A549 treated with AZD9567 at 1 μM for 4 hours (cell line): ENCODE measurements around the gene LGMN. TPM values are rescaled to one million over a fixed set of nuclear protein-coding genes. Genes with fewer than 3 reads are reported as not detected.

Experiments used
- total RNA-seq: library from RNA; stranded (reverse); fragments of 200-300 nt; extraction: Qiagen RNA extraction; gene quantifications from 5 replicates; pipeline ENCODE4 v1.2.3, GENCODE V29; 2022; ENCODE audit not compliant: insufficient read depth

Gene LGMN
- 57.7 to 64.6 TPM (median 60.8 TPM) in 5 replicates for total RNA-seq

DNA sequence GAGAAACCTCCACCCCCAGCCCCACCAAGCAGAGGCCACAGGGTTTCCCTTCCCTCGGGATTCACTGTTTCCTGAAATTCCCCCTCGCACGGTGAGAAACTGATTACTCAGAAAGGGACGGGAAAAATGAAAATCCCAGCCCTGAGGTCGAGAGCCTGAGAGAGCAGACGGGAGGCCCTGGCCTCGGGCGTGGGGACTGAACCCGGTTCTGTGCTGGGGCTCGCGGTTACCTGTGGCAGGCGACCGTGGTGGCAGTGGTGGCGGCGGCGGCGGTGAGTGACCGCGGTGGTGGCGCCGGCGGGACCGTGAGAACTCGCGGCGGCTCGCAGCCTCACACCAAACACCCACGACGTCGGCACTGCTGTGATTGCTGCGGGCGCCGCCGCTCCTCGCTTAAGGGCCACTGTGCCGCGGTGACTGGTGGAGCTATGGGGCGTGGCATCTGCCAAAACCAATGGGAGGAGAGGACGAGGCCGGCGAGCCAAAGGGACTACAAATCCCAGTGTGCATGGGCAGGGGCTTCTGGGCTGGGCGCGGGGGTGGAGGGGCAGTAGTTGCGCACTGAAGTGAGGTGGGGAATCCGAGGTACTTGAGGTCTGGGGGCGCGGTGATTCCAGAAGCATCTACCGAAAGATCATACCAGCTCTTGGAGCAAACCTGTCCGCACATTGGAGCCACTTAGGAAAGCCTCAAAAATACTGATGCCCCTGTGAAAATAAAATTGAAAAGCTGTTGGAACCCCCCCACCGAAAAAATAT lies at the start of gene LGMN:
LGMN (minus strand) TSS at position 369 of the 758 bp plus-strand sequence. CDS start 15,841 bp downstream, outside the sequence.

DNA sequence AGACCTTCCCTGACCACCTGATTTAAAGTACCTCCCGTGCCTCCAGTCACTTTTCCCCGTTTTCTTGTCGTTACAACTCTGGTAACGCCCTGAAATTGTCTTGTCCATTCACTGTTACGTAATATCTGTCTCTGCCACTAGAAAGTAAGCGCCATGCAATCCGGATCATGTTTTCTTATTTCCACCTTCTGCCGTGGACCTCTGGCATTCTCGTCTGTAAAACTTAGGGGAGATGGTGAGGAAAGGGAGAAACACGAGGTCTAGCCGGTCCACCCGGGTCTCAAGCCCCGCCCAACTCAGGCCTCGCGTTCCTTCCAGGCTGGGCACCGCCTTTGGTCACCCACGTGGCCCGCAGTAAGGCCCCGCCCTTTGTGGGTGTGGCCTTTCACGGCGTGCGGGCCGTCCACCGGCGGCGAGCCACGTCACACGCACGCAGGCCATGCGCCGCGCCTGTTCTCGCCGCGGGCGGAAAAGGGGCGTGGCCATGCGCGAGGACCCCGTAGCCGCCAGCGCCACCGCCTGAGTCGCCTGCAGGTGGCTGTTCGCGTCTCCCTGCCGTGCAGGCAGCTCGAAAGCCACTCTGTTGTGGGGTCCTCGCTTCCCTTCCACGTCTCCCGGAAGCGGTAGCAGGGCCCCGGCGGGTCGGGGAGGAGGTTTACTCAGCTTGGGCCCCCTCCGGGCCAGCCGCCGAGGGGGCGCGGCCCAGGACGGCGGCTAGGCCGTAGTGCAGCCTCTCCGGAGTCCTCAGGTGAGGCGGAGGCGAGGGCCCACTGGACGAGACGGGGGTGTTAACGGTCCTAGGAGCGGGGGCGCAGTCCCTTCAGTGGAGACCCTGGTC lies 45.5 kb upstream of the LGMN start, which contains the start of gene GOLGA5:
GOLGA5 (plus strand) TSS at position 597 of the 838 bp plus-strand sequence. CDS start 3,133 bp downstream, outside the sequence.

Other genes starting within 250 kb of the LGMN start
- gene RIN3, start 234.8 kb downstream of the LGMN start, total RNA-seq: 11.9 to 20.3 TPM (median 18.8 TPM) in 5 replicates
- 22.7 to 44.6 TPM (median 27.1 TPM) in 5 replicates for gene GOLGA5, start 45.7 kb upstream of the LGMN start, total RNA-seq
- gene CHGA, start 174.5 kb upstream of the LGMN start, total RNA-seq: 1.5 to 4.4 TPM (median 1.6 TPM) in 5 replicates